HG02571 (cell line): ENCODE measurements around the gene KCNAB1.

Experiments
- ATAC-seq: cut with Tn5 transposase; IDR thresholded peaks from one replicate; pipeline ENCODE4 v1.9.1; 2021; ENCODE audit warnings: mild to moderate bottlenecking, moderate library complexity; ENCODE audit not compliant: unreplicated experiment

KCNAB1 gene

GRCh38 chr3:156360083-156360482 lies 239.7 kb downstream of the KCNAB1 start:
- no peak for ATAC-seq

- ATAC-seq: no peak
Observed at GRCh38 chr3:156360963-156361362, 240.6 kb downstream of the KCNAB1 start.

- ATAC-seq: no peak
Observed at GRCh38 chr3:156366559-156366958, 246.2 kb downstream of the KCNAB1 start.

- peak; percentile 62 for ATAC-seq
Observed at GRCh38 chr3:156368189-156368588, 247.8 kb downstream of the KCNAB1 start.

- ATAC-seq: no peak
Observed at GRCh38 chr3:156371701-156372100, 251.3 kb downstream of the KCNAB1 start.

GRCh38 chr3:156373095-156373494 lies 252.7 kb downstream of the KCNAB1 start:
- ATAC-seq: no peak

GRCh38 chr3:156373654-156374053 lies 253.3 kb downstream of the KCNAB1 start:
- no peak for ATAC-seq

- no peak for ATAC-seq
Observed at GRCh38 chr3:156376199-156376598, 255.8 kb downstream of the KCNAB1 start.

- no peak for ATAC-seq
Observed at GRCh38 chr3:156377266-156377665, 256.9 kb downstream of the KCNAB1 start.

GRCh38 chr3:156377718-156378117 lies 257.3 kb downstream of the KCNAB1 start:
- no peak for ATAC-seq

- no peak for ATAC-seq
Observed at GRCh38 chr3:156378871-156379270, 258.5 kb downstream of the KCNAB1 start.

GRCh38 chr3:156379327-156379726 lies 258.9 kb downstream of the KCNAB1 start:
- ATAC-seq: no peak

GRCh38 chr3:156381253-156381652 lies 260.9 kb downstream of the KCNAB1 start:
- ATAC-seq: no peak

- ATAC-seq: no peak
Observed at GRCh38 chr3:156382458-156383346, 262.3 kb downstream of the KCNAB1 start.

GRCh38 chr3:156383441-156384025 lies 263.2 kb downstream of the KCNAB1 start:
- no peak for ATAC-seq

- ATAC-seq: no peak
Observed at GRCh38 chr3:156388497-156389448, 268.4 kb downstream of the KCNAB1 start.

- no peak for ATAC-seq
Observed at GRCh38 chr3:156389449-156389950, 269.1 kb downstream of the KCNAB1 start.

- ATAC-seq: no peak
Observed at GRCh38 chr3:156390846-156391245, 270.5 kb downstream of the KCNAB1 start.

GRCh38 chr3:156395961-156396710 lies 275.8 kb downstream of the KCNAB1 start:
- no peak for ATAC-seq

GRCh38 chr3:156396851-156397250 lies 276.5 kb downstream of the KCNAB1 start:
- no peak for ATAC-seq
